Neural progenitor cell (in vitro differentiated cells): ENCODE results near the gene RABGGTA. TPM values are rescaled to one million over a fixed set of nuclear protein-coding genes. Genes with fewer than 3 reads are reported as not detected.

Source experiments
- DNase-seq: peaks from one replicate; pipeline ENCODE4 v3.0.0-alpha.2; 2016; ENCODE audit warnings: low spot score
- H2AFZ ChIP-seq: fragments of 200-600 bp; sonication (generic); replicated peaks from 2 replicates; pipeline ENCODE4 v1.6.1; 2016; ENCODE audit warnings: antibody characterized with exemption
- H3F3A ChIP-seq: fragments of 200-600 bp; sonication (generic); 2 replicates; pipeline ENCODE4 v1.6.1; 2016; ENCODE audit warnings: antibody characterized with exemption, low read depth
- H3K27ac ChIP-seq: fragments of 200-600 bp; sonication (generic); 2 replicates; pipeline ENCODE4 v1.5.1; 2016; ENCODE audit warnings: mild to moderate bottlenecking
- H3K27me3 ChIP-seq: fragments of 200-600 bp; sonication (generic); 2 replicates; pipeline ENCODE4 v1.6.1; 2016; ENCODE audit warnings: mild to moderate bottlenecking, moderate library complexity
- H3K36me3 ChIP-seq: fragments of 200-600 bp; sonication (generic); 2 replicates; pipeline ENCODE4 v1.5.1; 2016
- H3K4me1 ChIP-seq: fragments of 200-600 bp; sonication (generic); 2 replicates; pipeline ENCODE4 v1.6.1; 2016; ENCODE audit warnings: mixed run types
- H3K4me2 ChIP-seq: fragments of 200-600 bp; sonication (generic); 2 replicates; pipeline ENCODE4 v1.6.1; 2016
- H3K4me3 ChIP-seq: fragments of 200-600 bp; sonication (generic); 2 replicates; pipeline ENCODE4 v1.5.1; 2016
- H3K79me2 ChIP-seq: fragments of 200-600 bp; sonication (generic); 2 replicates; pipeline ENCODE4 v1.6.1; 2016; ENCODE audit warnings: low read depth
- H3K9ac ChIP-seq: fragments of 200-600 bp; sonication (generic); 2 replicates; pipeline ENCODE4 v1.6.1; 2016
- H3K9me3 ChIP-seq: fragments of 200-600 bp; sonication (generic); 2 replicates; pipeline ENCODE4 v1.5.1; 2016; ENCODE audit warnings: low read depth
- H4K20me1 ChIP-seq: fragments of 200-600 bp; sonication (generic); 2 replicates; pipeline ENCODE4 v1.6.1; 2016; ENCODE audit warnings: low read depth
- H3K27ac Mint-ChIP-seq: 3 replicates; pipeline ENCODE4 v1.8.0; 2021; ENCODE audit warnings: mixed read lengths
- H3K27me3 Mint-ChIP-seq: 2 replicates; pipeline ENCODE4 v1.8.0; 2022; ENCODE audit warnings: low read depth, mild to moderate bottlenecking, inconsistent platforms, moderate library complexity, mixed read lengths; ENCODE audit not compliant: insufficient read depth
- H3K36me3 Mint-ChIP-seq: 3 replicates; pipeline ENCODE4 v1.8.0; 2021; ENCODE audit warnings: mixed read lengths
- H3K4me1 Mint-ChIP-seq: 3 replicates; pipeline ENCODE4 v1.8.0; 2021; ENCODE audit warnings: mixed read lengths
- H3K4me3 Mint-ChIP-seq: 3 replicates; pipeline ENCODE4 v1.8.0; 2021; ENCODE audit warnings: mild to moderate bottlenecking, moderate library complexity, mixed read lengths
- H3K9me3 Mint-ChIP-seq: 3 replicates; pipeline ENCODE4 v1.8.0; 2020; ENCODE audit warnings: mixed read lengths
- EZH2 ChIP-seq: fragments of 200-600 bp; sonication (generic); IDR thresholded peaks from 2 replicates; pipeline ENCODE4 v1.6.1; 2017; ENCODE audit warnings: antibody characterized with exemption, mild to moderate bottlenecking, moderate library complexity
- EZH2phosphoT487 ChIP-seq: fragments of 200-600 bp; sonication (generic); IDR thresholded peaks from 2 replicates; pipeline ENCODE4 v1.6.1; 2017; ENCODE audit warnings: antibody characterized with exemption
- total RNA-seq: library from RNA; depleted of rRNA; stranded (reverse); fragments of >200 nt; gene quantifications from 2 replicates; pipeline ENCODE4 v1.2.3, GENCODE V29; 2015; ENCODE audit warnings: low replicate concordance
- TF ChIP-seq, protein P1 (sequence below): fragments of 200-600 bp; sonication (generic); IDR thresholded peaks from 2 replicates; pipeline ENCODE4 v1.5.1; 2017; ENCODE audit warnings: antibody characterized with exemption, mild to moderate bottlenecking

The RABGGTA gene
- total RNA-seq, 1 donor from 2014 or later, result 7.1 TPM

DNA sequence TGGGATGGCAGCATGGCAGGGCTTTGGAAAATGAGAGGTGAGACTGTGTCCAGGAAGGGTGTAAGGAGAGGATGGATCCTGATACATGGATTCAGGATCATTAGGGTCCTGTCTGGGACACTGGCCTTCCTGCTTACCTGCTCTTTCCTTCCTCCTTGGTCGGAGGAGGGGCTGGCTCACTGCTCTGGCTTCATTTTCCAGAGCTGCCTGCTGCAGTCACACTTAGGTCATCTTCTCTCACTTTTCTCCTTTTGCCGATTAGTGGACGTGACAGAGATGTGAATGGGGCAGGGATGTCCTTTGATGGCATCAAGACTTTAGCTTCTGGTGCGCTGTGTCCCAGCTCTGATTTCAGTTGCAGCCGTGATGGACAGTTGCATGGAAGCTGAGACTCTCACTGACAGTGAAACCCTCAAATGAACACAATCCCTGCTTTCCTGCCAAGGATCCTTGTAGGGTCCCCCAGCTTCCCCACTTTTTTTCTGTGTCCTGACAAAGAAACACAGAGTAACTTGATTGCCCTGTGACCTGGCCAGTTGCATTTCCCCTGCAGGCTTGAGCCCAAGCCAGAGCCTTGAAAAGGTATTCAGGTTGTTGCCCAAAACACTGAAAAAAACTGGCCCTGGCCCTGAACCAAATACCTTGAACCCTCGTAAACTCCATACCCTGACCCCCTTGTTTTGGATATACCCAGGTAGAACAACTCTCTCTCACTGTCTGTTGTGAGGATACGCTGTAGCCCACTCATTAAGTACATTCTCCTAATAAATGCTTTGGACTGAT lies 37.1 kb upstream of the RABGGTA start:
- Histone ChIP-seq H3F3A (no peaks in the 10 kb centered on the region), H3K9ac (no peak overlapping the region), H3K79me2 (no peaks in the 10 kb centered on the region), H3K4me1 (no peaks in the 10 kb centered on the region), H3K36me3 (no peaks in the 10 kb centered on the region), H3K27me3 (no peaks in the 10 kb centered on the region), H3K4me3 (no peak overlapping the region), H4K20me1 (no peaks in the 10 kb centered on the region), H3K9me3 (no peaks in the 10 kb centered on the region), H2AFZ (no peak overlapping the region), H3K27ac (no peak overlapping the region), H3K4me2 (no peak overlapping the region)
- Mint-ChIP-seq H3K4me1 (peaks cover 5% of the 10 kb centered on the region), H3K4me3 (no peak overlapping the region), H3K27me3 (peaks cover 10% of the 10 kb centered on the region), H3K9me3 (no peaks in the 10 kb centered on the region), H3K36me3 (peaks cover 14% of the 10 kb centered on the region), H3K27ac (no peak overlapping the region)
- TF ChIP-seq EZH2 (no peak), EZH2phosphoT487 (no peak)
- TF ChIP-seq, protein P1, sequence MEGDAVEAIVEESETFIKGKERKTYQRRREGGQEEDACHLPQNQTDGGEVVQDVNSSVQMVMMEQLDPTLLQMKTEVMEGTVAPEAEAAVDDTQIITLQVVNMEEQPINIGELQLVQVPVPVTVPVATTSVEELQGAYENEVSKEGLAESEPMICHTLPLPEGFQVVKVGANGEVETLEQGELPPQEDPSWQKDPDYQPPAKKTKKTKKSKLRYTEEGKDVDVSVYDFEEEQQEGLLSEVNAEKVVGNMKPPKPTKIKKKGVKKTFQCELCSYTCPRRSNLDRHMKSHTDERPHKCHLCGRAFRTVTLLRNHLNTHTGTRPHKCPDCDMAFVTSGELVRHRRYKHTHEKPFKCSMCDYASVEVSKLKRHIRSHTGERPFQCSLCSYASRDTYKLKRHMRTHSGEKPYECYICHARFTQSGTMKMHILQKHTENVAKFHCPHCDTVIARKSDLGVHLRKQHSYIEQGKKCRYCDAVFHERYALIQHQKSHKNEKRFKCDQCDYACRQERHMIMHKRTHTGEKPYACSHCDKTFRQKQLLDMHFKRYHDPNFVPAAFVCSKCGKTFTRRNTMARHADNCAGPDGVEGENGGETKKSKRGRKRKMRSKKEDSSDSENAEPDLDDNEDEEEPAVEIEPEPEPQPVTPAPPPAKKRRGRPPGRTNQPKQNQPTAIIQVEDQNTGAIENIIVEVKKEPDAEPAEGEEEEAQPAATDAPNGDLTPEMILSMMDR, result no peak
- no peak for DNase-seq

DNA sequence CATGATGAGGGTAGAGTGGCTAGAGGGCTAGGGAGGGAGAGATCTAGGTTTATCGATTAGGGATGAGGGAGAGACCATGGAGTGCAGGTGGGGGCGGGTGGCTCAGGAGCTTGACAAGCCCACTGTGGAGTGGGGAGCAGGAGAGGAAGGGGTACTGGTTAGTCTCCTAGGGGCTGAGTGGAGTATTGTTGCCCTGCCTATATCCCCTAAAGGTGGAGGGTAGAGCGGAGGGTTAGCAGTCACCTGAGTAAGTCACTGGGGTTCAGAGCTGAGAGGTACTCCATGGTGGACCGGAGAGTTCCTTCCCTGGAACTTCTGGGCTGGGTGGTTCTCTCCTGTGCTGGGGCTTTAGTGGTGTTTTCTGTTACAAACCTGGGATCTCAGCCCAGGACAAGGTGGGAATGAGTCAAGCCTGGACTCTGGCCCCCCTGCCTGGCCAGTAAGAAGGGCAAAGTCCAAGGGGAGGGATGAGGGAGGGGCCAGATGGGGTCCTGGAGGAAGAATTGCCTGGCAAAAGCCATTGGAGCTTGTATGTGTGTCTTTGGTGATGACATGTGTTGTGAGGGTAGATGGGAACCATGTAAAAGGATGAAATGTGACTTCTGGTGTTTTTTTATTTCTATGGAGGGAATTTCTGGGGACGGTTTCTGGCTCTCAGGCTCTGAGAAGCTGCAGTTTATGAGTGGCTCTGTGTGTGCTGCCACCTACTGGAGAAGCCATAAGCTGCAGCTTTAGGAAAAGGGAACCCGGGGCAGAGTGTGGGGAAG lies 36.4 kb upstream of the RABGGTA start, which contains the start of gene CIDEB:
Gene CIDEB (minus strand): TSS at position 403 of the 767 bp plus-strand sequence. CDS start 119 bp downstream, at position 284.
- no peaks in the 10 kb centered on the region for H3K9me3 ChIP-seq
- TF ChIP-seq, protein P1, result peak; percentile 92
- TF ChIP-seq EZH2phosphoT487 (no peak), EZH2 (no peak)
- Mint-ChIP-seq H3K9me3 (no peaks in the 10 kb centered on the region), H3K4me3 (no peak within 1 kb of the TSS), H3K36me3 (peaks cover 16% of the 10 kb centered on the region), H3K27ac (no peak within 1 kb of the TSS), H3K4me1 (peaks cover 5% of the 10 kb centered on the region), H3K27me3 (peaks cover 10% of the 10 kb centered on the region)
- no peaks in the 10 kb centered on the region for H3K27me3 ChIP-seq
- no peaks in the 10 kb centered on the region for H3K4me1 ChIP-seq
- no peaks in the 10 kb centered on the region for H4K20me1 ChIP-seq
- H3K4me3 ChIP-seq, result no peak within 1 kb of the TSS
- no peak within 1 kb of the TSS for H2AFZ ChIP-seq
- H3K4me2 ChIP-seq, result no peak within 1 kb of the TSS
- H3K9ac ChIP-seq, result no peak within 1 kb of the TSS
- no peaks in the 10 kb centered on the region for H3K36me3 ChIP-seq
- H3K27ac ChIP-seq, result no peak within 1 kb of the TSS
- DNase-seq, result peak; percentile 66
- no peaks in the 10 kb centered on the region for H3K79me2 ChIP-seq
- H3F3A ChIP-seq, result no peaks in the 10 kb centered on the region

DNA sequence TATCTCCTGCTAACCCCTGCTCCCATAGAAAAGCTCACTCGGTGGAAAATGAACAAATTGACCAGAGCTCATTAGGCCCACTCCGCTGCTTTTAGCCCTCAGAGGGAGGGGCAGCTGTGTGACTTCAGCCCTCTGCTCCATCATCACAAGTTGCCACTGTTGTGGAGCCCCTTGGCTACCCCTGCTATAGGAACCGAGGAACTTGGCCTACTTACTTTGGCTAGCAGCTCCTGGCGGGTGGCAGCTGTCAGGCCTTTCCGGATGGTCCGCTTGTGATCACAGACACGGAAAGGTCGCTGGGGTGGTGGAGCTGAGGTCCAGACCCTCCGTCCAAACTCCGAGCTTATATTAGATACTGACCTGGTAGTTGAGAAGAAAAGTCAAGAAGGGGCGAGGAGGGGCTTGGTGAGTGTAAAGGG lies 35.8 kb upstream of the RABGGTA start:
- Histone ChIP-seq H3K27me3 (no peaks in the 10 kb centered on the region), H3K4me3 (no peak overlapping the region), H3K4me1 (no peaks in the 10 kb centered on the region), H3K27ac (no peak overlapping the region), H3K79me2 (no peaks in the 10 kb centered on the region), H4K20me1 (no peaks in the 10 kb centered on the region), H3K9ac (no peak overlapping the region), H2AFZ (no peak overlapping the region), H3F3A (no peaks in the 10 kb centered on the region), H3K4me2 (no peak overlapping the region), H3K9me3 (no peaks in the 10 kb centered on the region), H3K36me3 (no peaks in the 10 kb centered on the region)
- TF ChIP-seq EZH2phosphoT487 (no peak), EZH2 (no peak)
- TF ChIP-seq, protein P1, result no peak
- H3K27me3 Mint-ChIP-seq, result peaks cover 10% of the 10 kb centered on the region
- H3K36me3 Mint-ChIP-seq, result peaks cover 19% of the 10 kb centered on the region
- H3K4me1 Mint-ChIP-seq, result peaks cover 5% of the 10 kb centered on the region
- H3K4me3 Mint-ChIP-seq, result no peak overlapping the region
- no peaks in the 10 kb centered on the region for H3K9me3 Mint-ChIP-seq
- no peak overlapping the region for H3K27ac Mint-ChIP-seq
- DNase-seq, result no peak
